H9 (cell line): Measurements from ENCODE around the gene CCT2. TPM values are rescaled to one million over a fixed set of nuclear protein-coding genes. Genes with fewer than 3 reads are reported as not detected.
A peak's percentile ranks its signal among the peaks of the same experiment; 100 is the strongest.

Experiments used
- DNase-seq: peaks from one replicate; pipeline ENCODE4 v3.0.0-alpha.2; 2017
- H2AFZ ChIP-seq: one replicate; pipeline ENCODE4 v1.6.1; 2013; ENCODE audit warnings: mild to moderate bottlenecking, low read length, control low read depth, moderate library complexity
- H2AK5ac ChIP-seq: 2 replicates; pipeline ENCODE4 v1.6.1; 2013; ENCODE audit warnings: low read length, control low read depth, mixed read lengths; ENCODE audit not compliant: insufficient read length
- H2BK120ac ChIP-seq: one replicate; pipeline ENCODE4 v1.6.1; 2013; ENCODE audit warnings: low read depth, mild to moderate bottlenecking, low read length, control low read depth, inconsistent platforms; ENCODE audit not compliant: poor library complexity, severe bottlenecking
- H2BK12ac ChIP-seq: 2 replicates; pipeline ENCODE4 v1.6.1; 2013; ENCODE audit warnings: low read length, control low read depth, mixed read lengths, low read depth; ENCODE audit not compliant: insufficient read length
- H2BK15ac ChIP-seq: 2 replicates; pipeline ENCODE4 v1.6.1; 2013; ENCODE audit warnings: low read depth, low read length, control low read depth
- H2BK20ac ChIP-seq: one replicate; pipeline ENCODE4 v1.6.1; 2013; ENCODE audit warnings: low read depth, mild to moderate bottlenecking, low read length, control low read depth, inconsistent platforms; ENCODE audit not compliant: poor library complexity, severe bottlenecking
- H2BK5ac ChIP-seq: 2 replicates; pipeline ENCODE4 v1.6.1; 2013; ENCODE audit warnings: low read length, control low read depth, mixed read lengths; ENCODE audit not compliant: insufficient read length
- H3K14ac ChIP-seq: 2 replicates; pipeline ENCODE4 v1.6.1; 2013; ENCODE audit warnings: low read length, control low read depth; ENCODE audit not compliant: insufficient read depth
- H3K18ac ChIP-seq: 2 replicates; pipeline ENCODE4 v1.6.1; 2013; ENCODE audit warnings: low read depth, mild to moderate bottlenecking, mixed read lengths, low read length, control low read depth; ENCODE audit not compliant: insufficient read length
- H3K23ac ChIP-seq: 2 replicates; pipeline ENCODE4 v1.6.1; 2013; ENCODE audit warnings: low read length, control low read depth, mixed read lengths, low read depth; ENCODE audit not compliant: insufficient read length
- H3K23me2 ChIP-seq: 2 replicates; pipeline ENCODE4 v1.6.1; 2013; ENCODE audit warnings: low read depth, mild to moderate bottlenecking, mixed read lengths, low read length, control low read depth; ENCODE audit not compliant: insufficient read length, poor library complexity, severe bottlenecking
- H3K27ac ChIP-seq: 2 replicates; pipeline ENCODE4 v1.5.1; 2013; ENCODE audit warnings: low read length, control low read depth, mixed read lengths, low read depth; ENCODE audit not compliant: insufficient read length
- H3K27me3 ChIP-seq: 2 replicates; pipeline ENCODE4 v1.6.1; 2013; ENCODE audit warnings: low read length, control low read depth, inconsistent platforms; ENCODE audit not compliant: insufficient read depth
- H3K4ac ChIP-seq: 2 replicates; pipeline ENCODE4 v1.6.1; 2013; ENCODE audit warnings: low read depth, mild to moderate bottlenecking, control low read depth, inconsistent platforms, low read length, moderate library complexity
- H3K4me1 ChIP-seq: 2 replicates; pipeline ENCODE4 v1.6.1; 2013; ENCODE audit warnings: low read length, control low read depth, inconsistent platforms; ENCODE audit not compliant: insufficient read depth
- H3K4me2 ChIP-seq: 2 replicates; pipeline ENCODE4 v1.6.1; 2013; ENCODE audit warnings: low read length, control low read depth, mixed read lengths; ENCODE audit not compliant: insufficient read length, insufficient read depth
- H3K56ac ChIP-seq: 2 replicates; pipeline ENCODE4 v1.6.1; 2013; ENCODE audit warnings: low read depth, mild to moderate bottlenecking, mixed read lengths, low read length, control low read depth; ENCODE audit not compliant: insufficient read length
- H3K79me1 ChIP-seq: 2 replicates; pipeline ENCODE4 v1.6.1; 2013; ENCODE audit warnings: low read depth, mild to moderate bottlenecking, moderate library complexity, low read length, control low read depth, inconsistent platforms; ENCODE audit not compliant: insufficient read depth, poor library complexity, severe bottlenecking
- H3K79me2 ChIP-seq: 2 replicates; pipeline ENCODE4 v1.6.1; 2013; ENCODE audit warnings: low read length, control low read depth, inconsistent platforms; ENCODE audit not compliant: insufficient read depth
- H3K9ac ChIP-seq: 2 replicates; pipeline ENCODE4 v1.6.1; 2013; ENCODE audit warnings: low read length, control low read depth, mixed read lengths; ENCODE audit not compliant: insufficient read length; ENCODE audit errors: extremely low read depth
- H3K9me3 ChIP-seq: one replicate; pipeline ENCODE4 v1.6.1; 2013; ENCODE audit warnings: low read depth, low read length, inconsistent platforms; ENCODE audit not compliant: control insufficient read depth
- H3T11ph ChIP-seq: one replicate; pipeline ENCODE4 v1.6.1; 2013; ENCODE audit warnings: mild to moderate bottlenecking, low read length, control low read depth, inconsistent platforms
- H4K20me1 ChIP-seq: one replicate; pipeline ENCODE4 v1.6.1; 2013; ENCODE audit not compliant: control insufficient read depth, insufficient read length, insufficient read depth
- H4K5ac ChIP-seq: 2 replicates; pipeline ENCODE4 v1.6.1; 2013; ENCODE audit warnings: low read depth, mild to moderate bottlenecking, mixed read lengths, low read length, control low read depth; ENCODE audit not compliant: insufficient read length
- H4K8ac ChIP-seq: replicated peaks from 2 replicates; pipeline ENCODE4 v1.6.1; 2013; ENCODE audit warnings: low read length, control low read depth, mixed read lengths, low read depth; ENCODE audit not compliant: insufficient read length
- H4K91ac ChIP-seq: 2 replicates; pipeline ENCODE4 v1.6.1; 2013; ENCODE audit warnings: low read depth, mild to moderate bottlenecking, moderate library complexity, mixed read lengths, low read length, control low read depth; ENCODE audit not compliant: insufficient read length
- H3K27ac Mint-ChIP-seq, 3 experiments: 2 replicates in 2 of 3; 3 replicates in 1 of 3; pipeline ENCODE4 v1.8.0; 2020 to 2021; ENCODE audit warnings: mixed read lengths in 3 of 3, mild to moderate bottlenecking in 1 of 3, moderate library complexity in 1 of 3
- H3K27me3 Mint-ChIP-seq: 2 replicates; pipeline ENCODE4 v1.8.0; 2021; ENCODE audit warnings: low read depth, mild to moderate bottlenecking, moderate library complexity, mixed read lengths
- H3K36me3 Mint-ChIP-seq, 3 experiments: 2 replicates in 2 of 3; 3 replicates in 1 of 3; pipeline ENCODE4 v1.8.0; 2020 to 2021; ENCODE audit warnings: low read depth in 3 of 3, mixed read lengths in 3 of 3; ENCODE audit not compliant: insufficient read depth in 1 of 3
- H3K4me1 Mint-ChIP-seq, 2 experiments: 2 replicates each; pipeline ENCODE4 v1.8.0; 2020; ENCODE audit warnings: mixed read lengths in 2 of 2
- H3K4me3 Mint-ChIP-seq, 2 experiments: 2 replicates in 1 of 2; 3 replicates in 1 of 2; pipeline ENCODE4 v1.8.0; 2020 to 2021; ENCODE audit warnings: mild to moderate bottlenecking in 2 of 2, mixed read lengths in 2 of 2, moderate library complexity in 1 of 2
- H3K9me3 Mint-ChIP-seq, 2 experiments: 2 replicates in 1 of 2; 3 replicates in 1 of 2; pipeline ENCODE4 v1.8.0; 2020; ENCODE audit warnings: mild to moderate bottlenecking in 2 of 2, mixed read lengths in 2 of 2, moderate library complexity in 1 of 2
- WGBS: extraction: QIAGEN DNeasy Blood & Tissue Kit; methylation state at CpG from one replicate; pipeline ENCODE4 v1.1.7; 2013; ENCODE audit warnings: missing lambda C conversion rate, low lambda C conversion rate, mixed read lengths; ENCODE audit not compliant: insufficient read length; ENCODE audit errors: extremely low coverage; 5-methylcytosine and 5-hydroxymethylcytosine counted together
- total RNA-seq: library from RNA; stranded (reverse); gene quantifications from 2 replicates; pipeline ENCODE4 v1.2.1, GENCODE V29; 2021
- TF ChIP-seq, protein P1 (sequence below): fragments of 200-600 bp; sonication (generic); conservative IDR thresholded peaks from 3 replicates; pipeline ENCODE4 v1.8.0; 2021; ENCODE audit warnings: antibody characterized with exemption, mild to moderate bottlenecking

CCT2 gene
- total RNA-seq, 1 experiment from 2014 or later, result 405 TPM

DNA sequence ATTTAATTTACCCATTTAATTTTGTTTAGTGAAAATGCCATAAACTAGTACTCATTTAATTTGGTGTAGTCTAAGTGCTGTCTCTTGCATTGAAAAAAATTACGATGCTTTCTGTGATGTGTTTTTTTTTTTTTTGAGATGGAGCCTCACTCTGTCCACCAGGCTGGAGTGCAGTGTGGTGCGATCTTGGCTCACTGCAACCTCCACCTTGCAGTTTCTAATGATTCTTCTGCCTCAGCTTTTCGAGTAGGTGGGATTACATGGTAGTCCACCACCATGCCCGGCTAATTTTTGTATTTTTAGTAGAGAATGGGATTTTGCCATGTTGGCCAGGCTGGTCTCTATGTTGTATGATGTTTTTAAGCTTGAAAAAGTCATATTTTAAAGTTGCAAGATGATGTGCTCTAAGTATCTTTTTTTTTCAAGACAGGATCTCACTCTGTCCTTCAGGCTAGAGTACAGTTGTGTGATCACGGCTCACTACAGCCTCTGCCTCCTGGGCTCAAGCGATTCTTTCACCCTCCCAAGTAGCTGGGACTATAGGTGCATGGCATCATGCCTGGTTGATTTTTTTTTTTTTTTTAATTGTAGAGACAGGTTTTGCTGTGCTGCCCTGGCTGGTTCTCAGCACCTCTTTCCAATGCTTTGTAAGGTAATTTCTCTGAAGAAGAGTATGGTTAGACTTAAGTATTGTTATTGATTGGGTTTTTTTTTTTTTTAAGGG lies 16.9 kb downstream of the CCT2 start:
- no peak overlapping the region for H2AK5ac ChIP-seq
- no peaks in the 10 kb centered on the region for H3K27me3 ChIP-seq
- 0 out of 5 replicates have a peak, but pooled peaks cover 0 to 2% of the 10 kb centered on the region in 2 experiments for H3K9me3 Mint-ChIP-seq
- peaks cover 43 to 60% (median 55%) of the 10 kb centered on the region in 3 experiments; a peak in 6 of 7 replicates for H3K36me3 Mint-ChIP-seq
- DNase-seq, result no peak
- H3K23me2 ChIP-seq, result no peaks in the 10 kb centered on the region
- no peak overlapping the region for H3T11ph ChIP-seq
- no peak overlapping the region for H3K4ac ChIP-seq
- H4K8ac ChIP-seq, result no peak overlapping the region
- TF ChIP-seq, protein P1, sequence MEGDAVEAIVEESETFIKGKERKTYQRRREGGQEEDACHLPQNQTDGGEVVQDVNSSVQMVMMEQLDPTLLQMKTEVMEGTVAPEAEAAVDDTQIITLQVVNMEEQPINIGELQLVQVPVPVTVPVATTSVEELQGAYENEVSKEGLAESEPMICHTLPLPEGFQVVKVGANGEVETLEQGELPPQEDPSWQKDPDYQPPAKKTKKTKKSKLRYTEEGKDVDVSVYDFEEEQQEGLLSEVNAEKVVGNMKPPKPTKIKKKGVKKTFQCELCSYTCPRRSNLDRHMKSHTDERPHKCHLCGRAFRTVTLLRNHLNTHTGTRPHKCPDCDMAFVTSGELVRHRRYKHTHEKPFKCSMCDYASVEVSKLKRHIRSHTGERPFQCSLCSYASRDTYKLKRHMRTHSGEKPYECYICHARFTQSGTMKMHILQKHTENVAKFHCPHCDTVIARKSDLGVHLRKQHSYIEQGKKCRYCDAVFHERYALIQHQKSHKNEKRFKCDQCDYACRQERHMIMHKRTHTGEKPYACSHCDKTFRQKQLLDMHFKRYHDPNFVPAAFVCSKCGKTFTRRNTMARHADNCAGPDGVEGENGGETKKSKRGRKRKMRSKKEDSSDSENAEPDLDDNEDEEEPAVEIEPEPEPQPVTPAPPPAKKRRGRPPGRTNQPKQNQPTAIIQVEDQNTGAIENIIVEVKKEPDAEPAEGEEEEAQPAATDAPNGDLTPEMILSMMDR, result no peak
- H2BK12ac ChIP-seq, result no peak overlapping the region
- no peaks in the 10 kb centered on the region for H3K79me2 ChIP-seq
- no peak overlapping the region for H2BK120ac ChIP-seq
- H3K27ac Mint-ChIP-seq, result peak overlapping the region in 1 of 3 experiments; percentile 49; a peak in 2 of 7 replicates
- H3K23ac ChIP-seq, result no peak overlapping the region
- no peak overlapping the region for H3K18ac ChIP-seq
- no peaks in the 10 kb centered on the region for H3K4me1 Mint-ChIP-seq
- no peaks in the 10 kb centered on the region for H3K4me1 ChIP-seq
- H3K14ac ChIP-seq, result no peak overlapping the region
- no peaks in the 10 kb centered on the region for H3K9me3 ChIP-seq
- no peak overlapping the region for H3K4me2 ChIP-seq
- H4K20me1 ChIP-seq, result no peaks in the 10 kb centered on the region
- H3K27me3 Mint-ChIP-seq, result no peaks in the 10 kb centered on the region; the same call in 1 of the 2 replicates
- no peaks in the 10 kb centered on the region for H3K79me1 ChIP-seq
- no peak overlapping the region for H2BK15ac ChIP-seq
- H2BK5ac ChIP-seq, result no peak overlapping the region
- no peak overlapping the region for H3K27ac ChIP-seq
- no peak overlapping the region for H2AFZ ChIP-seq
- no peak overlapping the region for H3K4me3 Mint-ChIP-seq
- no peak overlapping the region for H3K9ac ChIP-seq
- no peak overlapping the region for H4K5ac ChIP-seq
- H3K56ac ChIP-seq, result no peak overlapping the region
- H2BK20ac ChIP-seq, result no peak overlapping the region
- H4K91ac ChIP-seq, result no peak overlapping the region
- no CpG with 5 or more reads among the region's 6 CpGs for WGBS
